ENCODE data around the gene HOXA4.

DNA sequence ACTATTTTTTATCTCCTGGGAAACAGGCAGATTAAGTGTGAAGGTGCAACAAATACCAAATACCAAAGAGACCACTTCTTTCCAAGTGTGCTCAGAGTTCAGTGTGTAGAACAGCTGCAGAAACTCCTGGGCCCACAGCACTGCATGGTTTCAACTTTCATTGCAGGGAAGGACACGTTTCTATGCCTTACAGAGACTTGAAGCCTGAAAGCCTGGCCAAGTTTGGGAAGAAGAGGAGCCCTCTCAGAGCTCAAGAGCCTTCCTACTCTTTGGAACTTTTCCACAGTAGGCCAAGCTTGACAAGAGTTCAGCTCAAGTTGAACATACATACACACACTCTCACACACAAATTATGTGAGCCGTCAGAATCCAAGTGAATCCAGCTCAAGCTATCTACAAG lies 2.5 kb downstream of the HOXA4 start:
- TF ChIP-seq, protein P1, sequence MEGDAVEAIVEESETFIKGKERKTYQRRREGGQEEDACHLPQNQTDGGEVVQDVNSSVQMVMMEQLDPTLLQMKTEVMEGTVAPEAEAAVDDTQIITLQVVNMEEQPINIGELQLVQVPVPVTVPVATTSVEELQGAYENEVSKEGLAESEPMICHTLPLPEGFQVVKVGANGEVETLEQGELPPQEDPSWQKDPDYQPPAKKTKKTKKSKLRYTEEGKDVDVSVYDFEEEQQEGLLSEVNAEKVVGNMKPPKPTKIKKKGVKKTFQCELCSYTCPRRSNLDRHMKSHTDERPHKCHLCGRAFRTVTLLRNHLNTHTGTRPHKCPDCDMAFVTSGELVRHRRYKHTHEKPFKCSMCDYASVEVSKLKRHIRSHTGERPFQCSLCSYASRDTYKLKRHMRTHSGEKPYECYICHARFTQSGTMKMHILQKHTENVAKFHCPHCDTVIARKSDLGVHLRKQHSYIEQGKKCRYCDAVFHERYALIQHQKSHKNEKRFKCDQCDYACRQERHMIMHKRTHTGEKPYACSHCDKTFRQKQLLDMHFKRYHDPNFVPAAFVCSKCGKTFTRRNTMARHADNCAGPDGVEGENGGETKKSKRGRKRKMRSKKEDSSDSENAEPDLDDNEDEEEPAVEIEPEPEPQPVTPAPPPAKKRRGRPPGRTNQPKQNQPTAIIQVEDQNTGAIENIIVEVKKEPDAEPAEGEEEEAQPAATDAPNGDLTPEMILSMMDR (IDR thresholded peaks at IDR 0.05): no peak
- no peak for TF ChIP-seq POLR2A (IDR thresholded peaks at IDR 0.05)
